ENCODE data around the gene C10orf62. TPM values are rescaled to one million over a fixed set of nuclear protein-coding genes. Genes with fewer than 3 reads are reported as not detected.

C10orf62 gene
- total and polyA plus RNA-seq, 2 of the 8 experiments (the other 6 are each of a cell fraction or from before 2014, with no cell fraction given): 0.05 TPM; not detected in 1

GRCh38 chr10:97547962-97548361, 41.6 kb upstream of the C10orf62 start (continued):
- TF ChIP-seq GABPA (IDR thresholded peaks at IDR 0.05; ENCODE audit: borderline replicate concordance, insufficient read depth, low read length) (no peak), EGR1 (IDR thresholded peaks at IDR 0.05; ENCODE audit: borderline replicate concordance, low read depth, low read length) (no peak), POLR2AphosphoS5 (IDR thresholded peaks at IDR 0.05; ENCODE audit: low read depth, low read length) (no peak), SRF (IDR thresholded peaks at IDR 0.05; ENCODE audit: low read depth, low read length) (no peak), SIX5 (IDR thresholded peaks at IDR 0.05; ENCODE audit: low read depth, low read length) (no peak), MAX (IDR thresholded peaks at IDR 0.05) (no peak)
